GM19023 (cell line): ENCODE results near the gene UNC5A.

Experiments used
- ATAC-seq: cut with Tn5 transposase; IDR thresholded peaks from one replicate; pipeline ENCODE4 v1.9.1; 2021; ENCODE audit warnings: mild to moderate bottlenecking, moderate library complexity; ENCODE audit not compliant: unreplicated experiment

The UNC5A gene

GRCh38 chr5:176916337-176916736, 106.0 kb downstream of the UNC5A start:
- no peak for ATAC-seq

GRCh38 chr5:176918613-176919012, 108.3 kb downstream of the UNC5A start:
- no peak for ATAC-seq

GRCh38 chr5:176921714-176922113, 111.4 kb downstream of the UNC5A start:
- no peak for ATAC-seq

GRCh38 chr5:176922817-176923216, 112.5 kb downstream of the UNC5A start:
- no peak for ATAC-seq

GRCh38 chr5:176927562-176927961, 117.2 kb downstream of the UNC5A start:
- no peak for ATAC-seq

- ATAC-seq: no peak
These were observed 119.3 kb downstream of the UNC5A start for GRCh38 chr5:176929654-176930053.
